HepG2 (cell line): ENCODE measurements around the gene ARPC3. TPM values are rescaled to one million over a fixed set of nuclear protein-coding genes. Genes with fewer than 3 reads are reported as not detected.

Experiments used
- FOXC1 ChIP-seq: sonication (generic); formaldehyde crosslinking; IDR thresholded peaks from 2 replicates; pipeline ENCODE4 v1.8.0; 2022; ENCODE audit warnings: mild to moderate bottlenecking, missing genetic modification reagents, borderline replicate concordance
- HOXA7 ChIP-seq: sonication (generic); formaldehyde crosslinking; IDR thresholded peaks from 2 replicates; pipeline ENCODE4 v1.8.1; 2022; ENCODE audit warnings: mild to moderate bottlenecking, missing genetic modification reagents, moderate library complexity
- MAFF ChIP-seq: IDR thresholded peaks from 2 replicates; pipeline ENCODE4 v1.6.1; 2011; ENCODE audit warnings: low read depth, low read length, improper control_type of control experiment
- NKX3-1 ChIP-seq: sonication (generic); formaldehyde crosslinking; IDR thresholded peaks from 2 replicates; pipeline ENCODE4 v1.5.0; 2020; ENCODE audit warnings: missing genetic modification reagents
- NRL ChIP-seq: sonication (generic); formaldehyde crosslinking; IDR thresholded peaks from 2 replicates; pipeline ENCODE4 v1.5.0; 2020; ENCODE audit warnings: missing genetic modification reagents, mild to moderate bottlenecking, moderate library complexity, borderline replicate concordance
- SRY ChIP-seq: sonication (generic); formaldehyde crosslinking; IDR thresholded peaks from 2 replicates; pipeline ENCODE4 v1.8.0; 2022; ENCODE audit warnings: mild to moderate bottlenecking, missing genetic modification reagents
- THAP7 ChIP-seq: sonication (generic); formaldehyde crosslinking; IDR thresholded peaks from 2 replicates; pipeline ENCODE4 v1.8.1; 2023; ENCODE audit warnings: mild to moderate bottlenecking, missing genetic modification reagents
- ZFP90 ChIP-seq: sonication (generic); formaldehyde crosslinking; IDR thresholded peaks from 2 replicates; pipeline ENCODE4 v1.8.0; 2022; ENCODE audit warnings: missing genetic modification reagents, mild to moderate bottlenecking, inconsistent platforms, borderline replicate concordance
- ZNF331 ChIP-seq: sonication (generic); formaldehyde crosslinking; IDR thresholded peaks from 2 replicates; pipeline ENCODE4 v1.4.0; 2020; ENCODE audit warnings: missing genetic modification reagents
- ZNF552 ChIP-seq: sonication (generic); formaldehyde crosslinking; IDR thresholded peaks from 2 replicates; pipeline ENCODE4 v1.9.0; 2022; ENCODE audit warnings: missing genetic modification reagents, mild to moderate bottlenecking, borderline replicate concordance
- ZNF672 ChIP-seq: sonication (generic); formaldehyde crosslinking; IDR thresholded peaks from 2 replicates; pipeline ENCODE4 v1.8.1; 2022; ENCODE audit warnings: missing genetic modification reagents
- polyA plus RNA-seq, 8 experiments: library from polyadenylated mRNA; depleted of rRNA in 3 of 8; stranded (reverse) in 7 of 8; unstranded in 1 of 8; fragments of >200 nt; fragmentation: Illumina TruSeq in 4 of 8; extraction: Trizol in 4 of 8; gene quantifications; 2 replicates each; pipeline versions ENCODE4 v1.2.1 to v1.2.3, GENCODE V29; 2011 to 2016; ENCODE audit warnings: low read depth in 4 of 8, missing spikeins in 1 of 8, mixed read lengths in 1 of 8; ENCODE audit not compliant: insufficient read depth in 1 of 8
- total RNA-seq, 5 experiments: library from RNA; depleted of rRNA; stranded (reverse); fragments of >200 nt; fragmentation: Illumina TruSeq; extraction: Trizol; gene quantifications; 2 replicates each; pipeline ENCODE4 v1.2.3, GENCODE V29; 2016; ENCODE audit warnings: low read depth in 1 of 5
- TF ChIP-seq, protein P1 (sequence below): sonication (generic); formaldehyde crosslinking; conservative IDR thresholded peaks from 2 replicates; pipeline ENCODE4 v1.4.0; 2020; ENCODE audit warnings: missing genetic modification reagents
- TF ChIP-seq, protein P2 (sequence below), 2 experiments: sonication (generic) in 1 of 2; formaldehyde crosslinking in 1 of 2; IDR thresholded peaks; 2 replicates each; pipeline versions ENCODE4 v1.4.0 to v1.6.1; 2018 to 2020; ENCODE audit warnings: missing genetic modification reagents in 2 of 2, borderline replicate concordance in 1 of 2, low read depth in 1 of 2, mild to moderate bottlenecking in 1 of 2, missing biosample characterization in 1 of 2
- TF ChIP-seq, protein P3 (sequence below): sonication (generic); formaldehyde crosslinking; IDR thresholded peaks from 2 replicates; pipeline ENCODE4 v1.4.0; 2020; ENCODE audit warnings: mild to moderate bottlenecking, low read depth, missing genetic modification reagents
- TF ChIP-seq, protein P4 (sequence below): sonication (generic); formaldehyde crosslinking; IDR thresholded peaks from 2 replicates; pipeline ENCODE4 v1.5.0; 2020; ENCODE audit warnings: mild to moderate bottlenecking, missing genetic modification reagents
- TF ChIP-seq, protein P5 (sequence below): sonication (generic); formaldehyde crosslinking; IDR thresholded peaks from 2 replicates; pipeline ENCODE4 v1.5.0; 2020; ENCODE audit warnings: mild to moderate bottlenecking, missing genetic modification reagents

The ARPC3 gene
- total and polyA plus RNA-seq, 2 of the 13 experiments (the other 11 are each of a cell fraction or from before 2014, with no cell fraction given) = 32.7 to 234 TPM

DNA sequence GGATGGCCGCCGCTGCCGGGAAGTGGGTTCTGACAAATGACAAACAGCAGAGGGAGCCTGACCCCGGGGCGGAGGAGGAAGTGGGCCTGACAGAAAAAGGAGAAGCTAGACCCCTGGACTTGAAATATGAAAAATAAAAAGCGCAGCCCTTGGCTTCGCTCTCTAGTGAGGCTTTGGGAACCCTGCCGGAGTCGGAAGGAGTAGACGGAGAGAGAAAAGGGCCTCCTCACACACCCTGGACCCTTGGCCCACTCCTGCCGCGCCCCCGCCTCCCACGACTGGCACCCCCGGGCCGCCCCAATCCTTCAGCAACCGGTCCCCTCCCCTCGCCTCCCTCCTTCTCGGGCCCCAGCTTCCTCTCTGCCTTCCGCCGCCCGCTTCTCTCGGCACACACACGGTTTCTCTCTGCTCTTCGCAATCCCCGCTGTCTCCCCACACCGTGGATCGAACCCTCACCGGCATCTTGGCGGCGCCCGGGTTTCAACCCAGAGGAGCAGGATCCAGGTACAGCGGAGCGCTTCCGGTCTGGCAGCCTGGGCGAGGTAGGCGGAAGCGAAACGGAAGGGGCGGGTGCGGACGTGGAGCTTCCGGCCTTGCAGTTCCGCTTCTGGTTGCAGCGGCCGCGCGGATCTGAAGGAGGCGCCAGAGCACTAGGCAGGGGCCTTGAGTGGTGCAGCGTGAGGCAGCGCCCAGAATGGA lies at the start of gene ARPC3 (continued):
- TF ChIP-seq, protein P1, sequence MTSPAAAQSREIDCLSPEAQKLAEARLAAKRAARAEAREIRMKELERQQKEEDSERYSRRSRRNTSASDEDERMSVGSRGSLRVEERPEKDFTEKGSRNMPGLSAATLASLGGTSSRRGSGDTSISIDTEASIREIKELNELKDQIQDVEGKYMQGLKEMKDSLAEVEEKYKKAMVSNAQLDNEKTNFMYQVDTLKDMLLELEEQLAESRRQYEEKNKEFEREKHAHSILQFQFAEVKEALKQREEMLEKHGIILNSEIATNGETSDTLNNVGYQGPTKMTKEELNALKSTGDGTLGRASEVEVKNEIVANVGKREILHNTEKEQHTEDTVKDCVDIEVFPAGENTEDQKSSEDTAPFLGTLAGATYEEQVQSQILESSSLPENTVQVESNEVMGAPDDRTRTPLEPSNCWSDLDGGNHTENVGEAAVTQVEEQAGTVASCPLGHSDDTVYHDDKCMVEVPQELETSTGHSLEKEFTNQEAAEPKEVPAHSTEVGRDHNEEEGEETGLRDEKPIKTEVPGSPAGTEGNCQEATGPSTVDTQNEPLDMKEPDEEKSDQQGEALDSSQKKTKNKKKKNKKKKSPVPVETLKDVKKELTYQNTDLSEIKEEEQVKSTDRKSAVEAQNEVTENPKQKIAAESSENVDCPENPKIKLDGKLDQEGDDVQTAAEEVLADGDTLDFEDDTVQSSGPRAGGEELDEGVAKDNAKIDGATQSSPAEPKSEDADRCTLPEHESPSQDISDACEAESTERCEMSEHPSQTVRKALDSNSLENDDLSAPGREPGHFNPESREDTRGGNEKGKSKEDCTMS = no peak
- no peak for TF ChIP-seq MAFF
- no peak for TF ChIP-seq THAP7 (CRISPR knock-in tag)
- TF ChIP-seq NRL (CRISPR knock-in tag) = peak; percentile 67; the same call in 1 of the 2 replicates
- TF ChIP-seq, protein P2, sequence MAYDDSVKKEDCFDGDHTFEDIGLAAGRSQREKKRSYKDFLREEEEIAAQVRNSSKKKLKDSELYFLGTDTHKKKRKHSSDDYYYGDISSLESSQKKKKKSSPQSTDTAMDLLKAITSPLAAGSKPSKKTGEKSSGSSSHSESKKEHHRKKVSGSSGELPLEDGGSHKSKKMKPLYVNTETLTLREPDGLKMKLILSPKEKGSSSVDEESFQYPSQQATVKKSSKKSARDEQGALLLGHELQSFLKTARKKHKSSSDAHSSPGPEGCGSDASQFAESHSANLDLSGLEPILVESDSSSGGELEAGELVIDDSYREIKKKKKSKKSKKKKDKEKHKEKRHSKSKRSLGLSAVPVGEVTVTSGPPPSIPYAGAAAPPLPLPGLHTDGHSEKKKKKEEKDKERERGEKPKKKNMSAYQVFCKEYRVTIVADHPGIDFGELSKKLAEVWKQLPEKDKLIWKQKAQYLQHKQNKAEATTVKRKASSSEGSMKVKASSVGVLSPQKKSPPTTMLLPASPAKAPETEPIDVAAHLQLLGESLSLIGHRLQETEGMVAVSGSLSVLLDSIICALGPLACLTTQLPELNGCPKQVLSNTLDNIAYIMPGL (CRISPR knock-in tag; IDR thresholded peaks at IDR 0.05; ENCODE audit: borderline replicate concordance in 1 of 2, low read depth in 1 of 2) = peak; percentile 82 to 94
- TF ChIP-seq ZFP90 = peak; percentile 70; the same call in 1 of the 2 replicates
- TF ChIP-seq, protein P3, sequence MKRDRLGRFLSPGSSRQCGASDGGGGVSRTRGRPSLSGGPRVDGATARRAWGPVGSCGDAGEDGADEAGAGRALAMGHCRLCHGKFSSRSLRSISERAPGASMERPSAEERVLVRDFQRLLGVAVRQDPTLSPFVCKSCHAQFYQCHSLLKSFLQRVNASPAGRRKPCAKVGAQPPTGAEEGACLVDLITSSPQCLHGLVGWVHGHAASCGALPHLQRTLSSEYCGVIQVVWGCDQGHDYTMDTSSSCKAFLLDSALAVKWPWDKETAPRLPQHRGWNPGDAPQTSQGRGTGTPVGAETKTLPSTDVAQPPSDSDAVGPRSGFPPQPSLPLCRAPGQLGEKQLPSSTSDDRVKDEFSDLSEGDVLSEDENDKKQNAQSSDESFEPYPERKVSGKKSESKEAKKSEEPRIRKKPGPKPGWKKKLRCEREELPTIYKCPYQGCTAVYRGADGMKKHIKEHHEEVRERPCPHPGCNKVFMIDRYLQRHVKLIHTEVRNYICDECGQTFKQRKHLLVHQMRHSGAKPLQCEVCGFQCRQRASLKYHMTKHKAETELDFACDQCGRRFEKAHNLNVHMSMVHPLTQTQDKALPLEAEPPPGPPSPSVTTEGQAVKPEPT (CRISPR knock-in tag) = no peak
- no peak for TF ChIP-seq HOXA7 (CRISPR knock-in tag)
- TF ChIP-seq, protein P4, sequence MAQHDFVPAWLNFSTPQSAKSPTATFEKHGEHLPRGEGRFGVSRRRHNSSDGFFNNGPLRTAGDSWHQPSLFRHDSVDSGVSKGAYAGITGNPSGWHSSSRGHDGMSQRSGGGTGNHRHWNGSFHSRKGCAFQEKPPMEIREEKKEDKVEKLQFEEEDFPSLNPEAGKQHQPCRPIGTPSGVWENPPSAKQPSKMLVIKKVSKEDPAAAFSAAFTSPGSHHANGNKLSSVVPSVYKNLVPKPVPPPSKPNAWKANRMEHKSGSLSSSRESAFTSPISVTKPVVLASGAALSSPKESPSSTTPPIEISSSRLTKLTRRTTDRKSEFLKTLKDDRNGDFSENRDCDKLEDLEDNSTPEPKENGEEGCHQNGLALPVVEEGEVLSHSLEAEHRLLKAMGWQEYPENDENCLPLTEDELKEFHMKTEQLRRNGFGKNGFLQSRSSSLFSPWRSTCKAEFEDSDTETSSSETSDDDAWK (CRISPR knock-in tag) = no peak
- no peak for TF ChIP-seq ZNF552 (CRISPR knock-in tag)
- no peak for TF ChIP-seq NKX3-1
- peak; percentile 64 for TF ChIP-seq ZNF331 (CRISPR knock-in tag)
- TF ChIP-seq FOXC1 = no peak
- TF ChIP-seq, protein P5, sequence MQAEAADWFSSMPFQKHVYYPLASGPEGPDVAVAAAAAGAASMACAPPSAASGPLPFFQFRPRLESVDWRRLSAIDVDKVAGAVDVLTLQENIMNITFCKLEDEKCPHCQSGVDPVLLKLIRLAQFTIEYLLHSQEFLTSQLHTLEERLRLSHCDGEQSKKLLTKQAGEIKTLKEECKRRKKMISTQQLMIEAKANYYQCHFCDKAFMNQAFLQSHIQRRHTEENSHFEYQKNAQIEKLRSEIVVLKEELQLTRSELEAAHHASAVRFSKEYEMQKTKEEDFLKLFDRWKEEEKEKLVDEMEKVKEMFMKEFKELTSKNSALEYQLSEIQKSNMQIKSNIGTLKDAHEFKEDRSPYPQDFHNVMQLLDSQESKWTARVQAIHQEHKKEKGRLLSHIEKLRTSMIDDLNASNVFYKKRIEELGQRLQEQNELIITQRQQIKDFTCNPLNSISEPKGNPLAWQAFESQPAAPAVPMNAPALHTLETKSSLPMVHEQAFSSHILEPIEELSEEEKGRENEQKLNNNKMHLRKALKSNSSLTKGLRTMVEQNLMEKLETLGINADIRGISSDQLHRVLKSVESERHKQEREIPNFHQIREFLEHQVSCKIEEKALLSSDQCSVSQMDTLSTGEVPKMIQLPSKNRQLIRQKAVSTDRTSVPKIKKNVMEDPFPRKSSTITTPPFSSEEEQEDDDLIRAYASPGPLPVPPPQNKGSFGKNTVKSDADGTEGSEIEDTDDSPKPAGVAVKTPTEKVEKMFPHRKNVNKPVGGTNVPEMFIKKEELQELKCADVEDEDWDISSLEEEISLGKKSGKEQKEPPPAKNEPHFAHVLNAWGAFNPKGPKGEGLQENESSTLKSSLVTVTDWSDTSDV (CRISPR knock-in tag) = no peak
- TF ChIP-seq ZNF672 = no peak
- TF ChIP-seq SRY (CRISPR knock-in tag) = 0 out of 2 replicates have a peak, but pooled peaks have one; percentile 56
